ENCODE measurements around the gene PLGRKT. TPM values are rescaled to one million over a fixed set of nuclear protein-coding genes. Genes with fewer than 3 reads are reported as not detected.

PLGRKT gene, protein sequence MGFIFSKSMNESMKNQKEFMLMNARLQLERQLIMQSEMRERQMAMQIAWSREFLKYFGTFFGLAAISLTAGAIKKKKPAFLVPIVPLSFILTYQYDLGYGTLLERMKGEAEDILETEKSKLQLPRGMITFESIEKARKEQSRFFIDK
- not detected for total RNA-seq

GRCh38 chr9:5437254-5438216, at the start of gene PLGRKT:
TSS of gene PLGRKT (minus strand) at chr9:5437925. CDS start at chr9:5431977, 5,948 bp downstream.
- DNase-seq (ENCODE audit: low spot score in 2 of 2) = peak; percentile 85 to 98
- Histone ChIP-seq H3K4me3 (peak within 1 kb of the TSS; percentile 75 to 77), H3K4me1 (peaks cover 0 to 9% of the 10 kb centered on the region in 2 donors), H3K27ac (peak within 1 kb of the TSS; percentile 91 to 93), H3K36me3 (peaks cover 0 to 3% of the 10 kb centered on the region in 2 donors), H3K9me3 (no peaks in the 10 kb centered on the region), H3K27me3 (no peaks in the 10 kb centered on the region)
- TF ChIP-seq, protein P1, sequence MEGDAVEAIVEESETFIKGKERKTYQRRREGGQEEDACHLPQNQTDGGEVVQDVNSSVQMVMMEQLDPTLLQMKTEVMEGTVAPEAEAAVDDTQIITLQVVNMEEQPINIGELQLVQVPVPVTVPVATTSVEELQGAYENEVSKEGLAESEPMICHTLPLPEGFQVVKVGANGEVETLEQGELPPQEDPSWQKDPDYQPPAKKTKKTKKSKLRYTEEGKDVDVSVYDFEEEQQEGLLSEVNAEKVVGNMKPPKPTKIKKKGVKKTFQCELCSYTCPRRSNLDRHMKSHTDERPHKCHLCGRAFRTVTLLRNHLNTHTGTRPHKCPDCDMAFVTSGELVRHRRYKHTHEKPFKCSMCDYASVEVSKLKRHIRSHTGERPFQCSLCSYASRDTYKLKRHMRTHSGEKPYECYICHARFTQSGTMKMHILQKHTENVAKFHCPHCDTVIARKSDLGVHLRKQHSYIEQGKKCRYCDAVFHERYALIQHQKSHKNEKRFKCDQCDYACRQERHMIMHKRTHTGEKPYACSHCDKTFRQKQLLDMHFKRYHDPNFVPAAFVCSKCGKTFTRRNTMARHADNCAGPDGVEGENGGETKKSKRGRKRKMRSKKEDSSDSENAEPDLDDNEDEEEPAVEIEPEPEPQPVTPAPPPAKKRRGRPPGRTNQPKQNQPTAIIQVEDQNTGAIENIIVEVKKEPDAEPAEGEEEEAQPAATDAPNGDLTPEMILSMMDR (IDR thresholded peaks at IDR 0.05) = peak in 2 of 3 experiments; percentile 25 to 39
- intact Hi-C loops (cut with DNase I) = loop anchor here (1.0 to 10.0 kb wide), 8 partner anchors 13 to 1913 kb away; partner anchors contain the start of genes AK3, CD274, JAK2 and PLPP6

- no peak overlapping the region for H3K4me3 ChIP-seq
- no peak for DNase-seq (ENCODE audit: low spot score in 2 of 2)
- intact Hi-C loops (cut with DNase I) = no loop called here
- H3K27ac ChIP-seq = no peak overlapping the region
- no peaks in the 10 kb centered on the region for H3K4me1 ChIP-seq
- H3K36me3 ChIP-seq = no peaks in the 10 kb centered on the region
- TF ChIP-seq, protein P1 (IDR thresholded peaks at IDR 0.05) = no peak
- no peaks in the 10 kb centered on the region for H3K27me3 ChIP-seq
- H3K9me3 ChIP-seq = no peaks in the 10 kb centered on the region
Measured at GRCh38 chr9:5486988-5487387, 49.3 kb upstream of the PLGRKT start.

- no peaks in the 10 kb centered on the region for H3K4me1 ChIP-seq
- no peaks in the 10 kb centered on the region for H3K9me3 ChIP-seq
- no peaks in the 10 kb centered on the region for H3K27me3 ChIP-seq
- H3K36me3 ChIP-seq = no peaks in the 10 kb centered on the region
- intact Hi-C loops (cut with DNase I) = no loop called here
- H3K4me3 ChIP-seq = no peak overlapping the region
- TF ChIP-seq, protein P1 (IDR thresholded peaks at IDR 0.05) = no peak
- no peak for DNase-seq (ENCODE audit: low spot score in 2 of 2)
- H3K27ac ChIP-seq = no peak overlapping the region
Measured at GRCh38 chr9:5485378-5486085, 47.8 kb upstream of the PLGRKT start.

GRCh38 chr9:5483306-5483705, 45.6 kb upstream of the PLGRKT start:
- no peak overlapping the region for H3K4me3 ChIP-seq
- H3K4me1 ChIP-seq = no peaks in the 10 kb centered on the region
- TF ChIP-seq, protein P1 (IDR thresholded peaks at IDR 0.05) = no peak
- intact Hi-C loops (cut with DNase I) = no loop called here
- no peaks in the 10 kb centered on the region for H3K9me3 ChIP-seq
- no peaks in the 10 kb centered on the region for H3K36me3 ChIP-seq
- no peak for DNase-seq (ENCODE audit: low spot score in 2 of 2)
- no peaks in the 10 kb centered on the region for H3K27me3 ChIP-seq
- no peak overlapping the region for H3K27ac ChIP-seq

GRCh38 chr9:5482194-5482593, 44.5 kb upstream of the PLGRKT start:
- Histone ChIP-seq H3K27me3 (no peaks in the 10 kb centered on the region), H3K4me3 (no peak overlapping the region), H3K36me3 (no peaks in the 10 kb centered on the region), H3K27ac (no peak overlapping the region), H3K4me1 (no peaks in the 10 kb centered on the region), H3K9me3 (no peaks in the 10 kb centered on the region)
- intact Hi-C loops (cut with DNase I) = no loop called here
- TF ChIP-seq, protein P1 (IDR thresholded peaks at IDR 0.05) = no peak
- no peak for DNase-seq (ENCODE audit: low spot score in 2 of 2)

Measured in ascending aorta (tissue), 2 donors.